ENCODE data around the gene FCRL1.

Gene FCRL1

GRCh38 chr1:157799996-157800395, 19.9 kb downstream of the FCRL1 start:
- DNase-seq, result no peak

DNA sequence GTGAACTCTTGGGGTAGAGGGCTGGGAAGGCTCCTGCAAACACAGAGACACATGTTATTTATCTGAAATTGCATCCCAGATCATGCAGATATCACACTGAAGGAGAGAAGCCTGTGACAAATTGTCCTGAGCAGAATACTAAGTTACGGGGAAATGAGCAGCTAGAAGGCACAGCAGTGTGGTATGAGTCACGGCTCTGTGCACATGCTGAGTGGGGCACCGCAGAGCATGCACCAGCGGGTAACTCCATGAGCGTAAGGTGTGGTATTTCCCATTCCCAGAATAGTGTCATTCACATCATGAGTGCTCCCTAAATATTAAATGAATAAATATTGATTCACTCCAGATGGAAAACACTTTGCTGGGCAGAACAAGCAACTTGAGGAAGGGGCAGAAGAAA, 21.7 kb downstream of the FCRL1 start:
- DNase-seq, result no peak

GRCh38 chr1:157785248-157785647, 34.7 kb downstream of the FCRL1 start:
- no peak for DNase-seq

- no peak for DNase-seq
Measured at GRCh38 chr1:157784801-157785200, 35.1 kb downstream of the FCRL1 start.

GRCh38 chr1:157782931-157783330, 37.0 kb downstream of the FCRL1 start:
- no peak for DNase-seq

- DNase-seq, result no peak
Measured at GRCh38 chr1:157781048-157781447, 38.9 kb downstream of the FCRL1 start.

DNA sequence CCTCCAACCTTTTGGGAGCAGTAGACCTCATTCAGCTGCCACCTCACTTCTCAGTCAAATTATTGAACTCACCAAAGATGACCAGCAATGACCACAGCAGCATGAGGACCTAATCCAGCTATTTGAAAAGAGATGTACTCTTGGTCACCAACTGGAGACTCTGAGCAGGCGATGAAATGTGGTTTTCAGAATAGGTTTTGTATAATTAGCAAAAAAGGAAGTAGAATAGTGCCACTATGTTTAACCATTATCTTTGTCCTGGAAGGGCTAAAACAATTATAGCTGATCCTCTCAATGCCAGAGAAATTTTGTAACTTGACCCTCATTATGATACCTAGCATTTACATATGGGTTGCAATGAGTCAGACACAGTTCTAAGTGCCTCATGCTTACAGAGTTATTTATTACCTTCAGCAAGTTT, 42.9 kb downstream of the FCRL1 start, which contains the start of gene FCRL2:
Gene FCRL2, minus strand, starts transcription at position 162 of the 421 bp plus-strand sequence. Its CDS starts 59 bp downstream, at position 103.
- DNase-seq, result no peak

- DNase-seq, result no peak
Measured at GRCh38 chr1:157775101-157775870, 44.6 kb downstream of the FCRL1 start.

DNA sequence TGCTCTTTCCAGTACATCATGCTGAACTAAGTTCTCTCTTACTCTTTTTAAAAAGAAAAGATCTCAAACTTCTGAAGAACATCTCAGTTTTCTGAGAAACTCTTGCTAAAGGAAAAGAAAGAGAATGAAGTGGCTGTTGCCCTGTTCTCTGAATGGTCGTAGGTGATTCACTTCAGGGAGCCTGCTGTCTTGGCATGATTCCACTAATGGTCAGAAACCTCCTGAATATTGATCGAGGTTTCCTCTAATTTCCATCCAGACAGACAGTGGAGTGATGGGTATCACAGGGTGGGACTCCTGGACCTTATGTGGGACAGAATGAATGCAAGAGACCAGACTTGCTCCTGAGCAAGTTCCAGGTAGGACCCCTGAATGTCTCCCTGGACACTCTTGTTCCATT, 45.5 kb downstream of the FCRL1 start:
- no peak for DNase-seq

- DNase-seq, result no peak
Measured at GRCh38 chr1:157773493-157774350, 46.2 kb downstream of the FCRL1 start.

GRCh38 chr1:157771661-157772425, 48.1 kb downstream of the FCRL1 start:
- DNase-seq, result no peak

DNA sequence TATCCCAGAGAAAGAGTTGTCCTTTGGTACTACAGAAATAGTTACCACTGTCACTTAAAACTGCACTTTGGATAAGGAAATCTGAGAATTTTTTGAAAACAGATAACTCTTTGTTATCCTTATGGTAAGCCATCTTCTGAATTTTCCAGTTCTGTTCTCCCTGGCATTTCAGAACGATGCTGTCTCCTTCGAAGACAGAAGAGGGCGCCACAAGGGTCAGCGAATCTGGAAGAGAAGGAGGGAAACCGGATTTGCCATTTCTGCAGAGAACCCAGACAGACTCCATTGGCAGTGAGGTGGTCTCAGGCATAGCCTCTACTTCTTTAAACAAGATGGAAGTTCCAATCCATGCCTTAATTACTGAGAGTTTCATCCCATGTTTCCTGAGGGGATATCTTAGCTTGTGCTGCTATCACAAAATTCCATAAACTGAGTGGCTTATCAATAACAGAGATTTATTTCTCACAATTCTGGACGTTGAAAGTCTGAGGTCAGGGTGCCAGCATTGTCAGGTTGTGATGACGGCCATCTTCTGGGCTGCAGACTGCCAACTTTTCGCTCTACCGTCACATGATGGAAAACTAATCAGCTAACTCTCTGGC, 49.4 kb downstream of the FCRL1 start:
- DNase-seq, result no peak

GRCh38 chr1:157766792-157767191, 53.1 kb downstream of the FCRL1 start:
- no peak for DNase-seq

DNA sequence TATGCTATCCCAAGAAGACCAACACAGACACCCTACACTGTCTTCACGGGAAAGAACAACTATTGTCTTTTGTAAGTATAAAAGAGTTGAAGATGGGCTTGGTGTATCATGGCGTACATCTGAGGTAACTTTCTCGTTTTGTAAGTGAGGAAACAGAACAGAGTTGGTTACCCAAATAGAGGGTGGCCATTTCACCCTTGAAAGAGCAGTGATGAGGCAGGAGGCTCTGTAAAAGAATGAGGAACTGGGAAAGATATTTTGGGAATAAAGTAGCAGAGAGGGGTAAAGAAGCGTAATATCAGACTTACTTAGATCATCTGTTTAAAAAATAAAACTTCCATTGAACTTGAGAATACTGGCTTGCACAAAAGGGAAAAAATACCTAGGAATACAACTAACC, 61.9 kb downstream of the FCRL1 start:
- no peak for DNase-seq

- no peak for DNase-seq
Measured at GRCh38 chr1:157753611-157754010, 66.3 kb downstream of the FCRL1 start.

- DNase-seq, result no peak
Measured at GRCh38 chr1:157751283-157751682, 68.6 kb downstream of the FCRL1 start.

DNA sequence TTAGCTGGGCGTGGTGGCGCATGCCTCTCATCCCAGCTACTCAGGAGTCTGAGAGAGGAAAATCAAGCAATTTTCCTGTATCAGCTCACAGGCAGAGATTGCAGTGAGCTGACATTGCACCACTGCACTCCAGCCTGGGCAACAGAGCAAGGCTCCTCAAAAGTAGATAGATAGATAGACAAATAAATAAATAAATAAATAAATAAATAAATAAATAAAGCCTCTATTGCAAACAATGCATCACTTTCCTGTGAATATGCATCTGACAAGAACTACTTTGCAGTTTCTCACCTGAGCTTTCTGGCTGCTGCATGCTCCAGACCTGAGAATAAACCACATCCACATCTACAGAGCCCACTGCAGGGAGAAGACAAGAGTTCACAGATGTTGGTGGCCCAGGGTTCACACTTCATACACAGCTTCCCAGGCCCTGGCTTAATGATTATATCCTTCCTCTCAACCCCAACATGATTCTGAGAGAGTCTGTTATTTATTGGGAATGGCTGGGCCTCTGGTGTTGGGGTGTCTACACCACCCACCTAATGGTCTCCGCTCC, 71.6 kb downstream of the FCRL1 start:
- DNase-seq, result no peak
